Naive thymus-derived CD8-positive, alpha-beta T cell (primary cell): ENCODE results near the gene GRIN2B. TPM values are rescaled to one million over a fixed set of nuclear protein-coding genes. Genes with fewer than 3 reads are reported as not detected.

Experiments
- ATAC-seq, 2 donors: fragments of 150-1000 bp; cut with Tn5 transposase in 1 of 2; sonication (Bioruptor Pico), chemical (Tn5 transposase) in 1 of 2; 1 replicate in 1 of 2; 2 replicates in 1 of 2; pipeline ENCODE4 v1.10.0; 2021; ENCODE audit warnings: mild to moderate bottlenecking in 2 of 2, moderate library complexity in 2 of 2
- POLR2A ChIA-PET: fragments of 350-600 bp; sonication (Branson Sonifier 250); formaldehyde crosslinking; loops from one replicate; lab custom pipeline; 2021; ENCODE audit warnings: antibody characterized with exemption; lab: Charles Lee
- DNase-seq, 10 donors: peaks; one replicate each; pipeline versions ENCODE4 v3.0.0 to v3.0.0-alpha.2; 2020 to 2022
- H3K27ac Mint-ChIP-seq, 10 donors: one replicate each; pipeline ENCODE4 v1.8.0; 2020 to 2022; ENCODE audit warnings: mild to moderate bottlenecking in 10 of 10, mixed read lengths in 10 of 10, moderate library complexity in 4 of 10, inconsistent platforms in 1 of 10
- H3K27me3 Mint-ChIP-seq, 5 donors: one replicate each; pipeline ENCODE4 v1.8.0; 2021 to 2022; ENCODE audit warnings: mixed read lengths in 5 of 5
- H3K36me3 Mint-ChIP-seq, 3 donors: one replicate each; pipeline ENCODE4 v1.8.0; 2020 to 2022; ENCODE audit warnings: mixed read lengths in 3 of 3, mild to moderate bottlenecking in 2 of 3, inconsistent platforms in 1 of 3
- H3K4me1 Mint-ChIP-seq, 4 donors: one replicate each; pipeline ENCODE4 v1.8.0; 2021 to 2022; ENCODE audit warnings: mixed read lengths in 4 of 4
- H3K4me3 Mint-ChIP-seq, 10 donors: one replicate each; pipeline ENCODE4 v1.8.0; 2020 to 2022; ENCODE audit warnings: mild to moderate bottlenecking in 10 of 10, mixed read lengths in 10 of 10, moderate library complexity in 6 of 10, inconsistent platforms in 1 of 10
- H3K9me3 Mint-ChIP-seq, 9 donors: one replicate each; pipeline ENCODE4 v1.8.0; 2020 to 2022; ENCODE audit warnings: mixed read lengths in 9 of 9, mild to moderate bottlenecking in 3 of 9, inconsistent platforms in 1 of 9, moderate library complexity in 1 of 9
- polyA plus RNA-seq, 3 donors: library from polyadenylated mRNA; unstranded; fragments of 300-500 nt; fragmentation: Illumina TruSeq; gene quantifications; one replicate each; pipeline ENCODE4 v1.2.3, GENCODE V29; 2021
- total RNA-seq, 8 experiments: library from RNA in 2 of 8; stranded (reverse) in 2 of 8; gene quantifications; one replicate each; pipeline ENCODE4 v1.2.3 and lab custom pipeline; 2021 to 2026

The GRIN2B gene
- total and polyA plus RNA-seq, 5 experiments from 2014 or later: not detected

- DNase-seq: no peak
- Mint-ChIP-seq H3K4me3 (no peak overlapping the region), H3K36me3 (peaks cover 0 to 7% (median 4%) of the 10 kb centered on the region in 3 donors), H3K27ac (no peak overlapping the region), H3K9me3 (peaks cover 0 to 9% (median 3%) of the 10 kb centered on the region in 9 donors), H3K4me1 (peaks cover 12 to 21% (median 15%) of the 10 kb centered on the region in 4 donors), H3K27me3 (peaks cover 56 to 97% (median 68%) of the 10 kb centered on the region in 5 donors)
- POLR2A ChIA-PET: no interaction called here
- ATAC-seq: no peak
These were observed 2.5 kb downstream of the GRIN2B start for GRCh38 chr12:13978876-13979275.

GRCh38 chr12:13976880-13977279, 4.5 kb downstream of the GRIN2B start:
- H3K36me3 Mint-ChIP-seq: peaks cover 0 to 7% (median 4%) of the 10 kb centered on the region in 3 donors
- POLR2A ChIA-PET: no interaction called here
- peaks cover 46 to 86% (median 53%) of the 10 kb centered on the region in 5 donors for H3K27me3 Mint-ChIP-seq
- no peak for DNase-seq
- H3K27ac Mint-ChIP-seq: no peak overlapping the region
- H3K9me3 Mint-ChIP-seq: peaks cover 0 to 6% (median 0%) of the 10 kb centered on the region in 9 donors
- peaks cover 9 to 21% (median 14%) of the 10 kb centered on the region in 4 donors for H3K4me1 Mint-ChIP-seq
- no peak overlapping the region for H3K4me3 Mint-ChIP-seq
- no peak for ATAC-seq

GRCh38 chr12:13976028-13976584, 5.3 kb downstream of the GRIN2B start:
- peaks cover 0 to 6% (median 0%) of the 10 kb centered on the region in 9 donors for H3K9me3 Mint-ChIP-seq
- POLR2A ChIA-PET: no interaction called here
- peaks cover 6 to 17% (median 11%) of the 10 kb centered on the region in 4 donors for H3K4me1 Mint-ChIP-seq
- H3K27me3 Mint-ChIP-seq: peaks cover 43 to 78% (median 50%) of the 10 kb centered on the region in 5 donors
- ATAC-seq (no peak), DNase-seq (no peak)
- peaks cover 0 to 7% (median 3%) of the 10 kb centered on the region in 3 donors for H3K36me3 Mint-ChIP-seq
- no peak overlapping the region for H3K27ac Mint-ChIP-seq
- H3K4me3 Mint-ChIP-seq: no peak overlapping the region

GRCh38 chr12:13973996-13974395, 7.4 kb downstream of the GRIN2B start:
- Mint-ChIP-seq H3K9me3 (peaks cover 0 to 3% (median 0%) of the 10 kb centered on the region in 9 donors), H3K4me3 (no peak overlapping the region), H3K4me1 (no peaks in the 10 kb centered on the region), H3K36me3 (no peaks in the 10 kb centered on the region), H3K27ac (no peak overlapping the region), H3K27me3 (peaks cover 33 to 57% (median 34%) of the 10 kb centered on the region in 5 donors)
- POLR2A ChIA-PET: no interaction called here
- ATAC-seq: no peak
- no peak for DNase-seq

- ATAC-seq (no peak), DNase-seq (no peak)
- H3K27me3 Mint-ChIP-seq: peaks cover 11 to 28% (median 11%) of the 10 kb centered on the region in 5 donors
- H3K36me3 Mint-ChIP-seq: no peaks in the 10 kb centered on the region
- POLR2A ChIA-PET: no interaction called here
- H3K27ac Mint-ChIP-seq: no peak overlapping the region
- no peak overlapping the region for H3K4me3 Mint-ChIP-seq
- H3K9me3 Mint-ChIP-seq: no peaks in the 10 kb centered on the region
- H3K4me1 Mint-ChIP-seq: no peaks in the 10 kb centered on the region
These were observed 10.6 kb downstream of the GRIN2B start for GRCh38 chr12:13970803-13971202.

GRCh38 chr12:13968281-13968680, 13.1 kb downstream of the GRIN2B start:
- DNase-seq: no peak
- Mint-ChIP-seq H3K4me3 (no peak overlapping the region), H3K27ac (no peak overlapping the region), H3K4me1 (no peaks in the 10 kb centered on the region), H3K9me3 (no peaks in the 10 kb centered on the region), H3K27me3 (peaks cover 6 to 20% (median 15%) of the 10 kb centered on the region in 5 donors), H3K36me3 (no peaks in the 10 kb centered on the region)
- POLR2A ChIA-PET: no interaction called here
- no peak for ATAC-seq

GRCh38 chr12:13964666-13965065, 16.7 kb downstream of the GRIN2B start:
- ATAC-seq (no peak), DNase-seq (no peak)
- H3K4me3 Mint-ChIP-seq: no peak overlapping the region
- POLR2A ChIA-PET: no interaction called here
- H3K27me3 Mint-ChIP-seq: peaks cover 9 to 46% (median 20%) of the 10 kb centered on the region in 5 donors
- peaks cover 0 to under 1% (median 0%) of the 10 kb centered on the region in 9 donors for H3K9me3 Mint-ChIP-seq
- no peaks in the 10 kb centered on the region for H3K36me3 Mint-ChIP-seq
- no peaks in the 10 kb centered on the region for H3K4me1 Mint-ChIP-seq
- no peak overlapping the region for H3K27ac Mint-ChIP-seq

- Mint-ChIP-seq H3K27me3 (peaks cover 11 to 58% (median 30%) of the 10 kb centered on the region in 5 donors), H3K4me3 (no peak overlapping the region), H3K36me3 (peaks cover 0 to 2% (median 0%) of the 10 kb centered on the region in 3 donors), H3K9me3 (peaks cover 0 to 13% (median 0%) of the 10 kb centered on the region in 9 donors), H3K4me1 (no peaks in the 10 kb centered on the region), H3K27ac (no peak overlapping the region)
- POLR2A ChIA-PET: no interaction called here
- DNase-seq: no peak
- no peak for ATAC-seq
These were observed 18.7 kb downstream of the GRIN2B start for GRCh38 chr12:13962699-13963098.

GRCh38 chr12:13961971-13962370, 19.4 kb downstream of the GRIN2B start:
- Mint-ChIP-seq H3K36me3 (peaks cover 0 to 2% (median 0%) of the 10 kb centered on the region in 3 donors), H3K27ac (no peak overlapping the region), H3K9me3 (peaks cover 0 to 13% (median 0%) of the 10 kb centered on the region in 9 donors), H3K4me3 (no peak overlapping the region), H3K4me1 (no peaks in the 10 kb centered on the region), H3K27me3 (peaks cover 11 to 58% (median 30%) of the 10 kb centered on the region in 5 donors)
- ATAC-seq (no peak), DNase-seq (no peak)
- POLR2A ChIA-PET: no interaction called here

- Mint-ChIP-seq H3K36me3 (peaks cover 0 to 2% (median 0%) of the 10 kb centered on the region in 3 donors), H3K9me3 (peaks cover 0 to 21% (median 0%) of the 10 kb centered on the region in 9 donors), H3K27ac (peak overlapping the region in 1 of 10 donors; percentile 68), H3K4me3 (no peak overlapping the region), H3K27me3 (peaks cover 10 to 58% (median 29%) of the 10 kb centered on the region in 5 donors), H3K4me1 (no peaks in the 10 kb centered on the region)
- no peak for DNase-seq
- no peak for ATAC-seq
- POLR2A ChIA-PET: no interaction called here
These were observed 22.2 kb downstream of the GRIN2B start for GRCh38 chr12:13959131-13959723.

- no peaks in the 10 kb centered on the region for H3K4me1 Mint-ChIP-seq
- peaks cover 0 to 21% (median 0%) of the 10 kb centered on the region in 9 donors for H3K9me3 Mint-ChIP-seq
- POLR2A ChIA-PET: no interaction called here
- no peak overlapping the region for H3K27ac Mint-ChIP-seq
- peaks cover 7 to 41% (median 16%) of the 10 kb centered on the region in 5 donors for H3K27me3 Mint-ChIP-seq
- no peak overlapping the region for H3K4me3 Mint-ChIP-seq
- no peak for DNase-seq
- no peak for ATAC-seq
- H3K36me3 Mint-ChIP-seq: peaks cover 0 to 2% (median 0%) of the 10 kb centered on the region in 3 donors
These were observed 23.8 kb downstream of the GRIN2B start for GRCh38 chr12:13957576-13957975.

- no peak for ATAC-seq
- no peak overlapping the region for H3K4me3 Mint-ChIP-seq
- DNase-seq: no peak
- H3K27me3 Mint-ChIP-seq: peaks cover 6 to 30% (median 15%) of the 10 kb centered on the region in 5 donors
- H3K36me3 Mint-ChIP-seq: peaks cover 0 to 2% (median 0%) of the 10 kb centered on the region in 3 donors
- POLR2A ChIA-PET: no interaction called here
- no peak overlapping the region for H3K27ac Mint-ChIP-seq
- peaks cover 0 to 21% (median 0%) of the 10 kb centered on the region in 9 donors for H3K9me3 Mint-ChIP-seq
- H3K4me1 Mint-ChIP-seq: no peaks in the 10 kb centered on the region
These were observed 25.3 kb downstream of the GRIN2B start for GRCh38 chr12:13956060-13956590.

GRCh38 chr12:13952096-13952495, 29.3 kb downstream of the GRIN2B start:
- H3K27ac Mint-ChIP-seq: no peak overlapping the region
- ATAC-seq (no peak), DNase-seq (no peak)
- no peaks in the 10 kb centered on the region for H3K36me3 Mint-ChIP-seq
- peaks cover 0 to 8% (median 0%) of the 10 kb centered on the region in 9 donors for H3K9me3 Mint-ChIP-seq
- no peak overlapping the region for H3K4me3 Mint-ChIP-seq
- no peaks in the 10 kb centered on the region for H3K4me1 Mint-ChIP-seq
- POLR2A ChIA-PET: no interaction called here
- peaks cover 0 to 15% (median 10%) of the 10 kb centered on the region in 5 donors for H3K27me3 Mint-ChIP-seq
